GM12891 (cell line): ENCODE measurements around the gene SETD1B.
A peak's percentile ranks its signal among the peaks of the same experiment; 100 is the strongest.

Experiments
- PAX5 ChIP-seq: IDR thresholded peaks from 2 replicates; pipeline ENCODE4 v1.6.1; 2011; ENCODE audit warnings: low read length, moderate library complexity, mild to moderate bottlenecking; ENCODE audit not compliant: insufficient read depth, severe bottlenecking
- POLR2A ChIP-seq: IDR thresholded peaks from 2 replicates; pipeline ENCODE4 v1.6.1; 2011; ENCODE audit warnings: low read depth, low read length, control low read depth
- POLR2AphosphoS5 ChIP-seq: IDR thresholded peaks from 2 replicates; pipeline ENCODE4 v1.6.1; 2011; ENCODE audit warnings: low read depth, low read length, control low read depth
- POU2F2 ChIP-seq: IDR thresholded peaks from 2 replicates; pipeline ENCODE4 v1.6.1; 2011; ENCODE audit warnings: low read depth, mild to moderate bottlenecking, control low read depth, low read length, moderate library complexity
- SPI1 ChIP-seq: IDR thresholded peaks from 2 replicates; pipeline ENCODE4 v1.6.1; 2011; ENCODE audit warnings: low read depth, low read length, control low read depth
- TAF1 ChIP-seq: IDR thresholded peaks from 2 replicates; pipeline ENCODE4 v1.6.1; 2011; ENCODE audit warnings: low read depth, low read length, control low read depth

DNA sequence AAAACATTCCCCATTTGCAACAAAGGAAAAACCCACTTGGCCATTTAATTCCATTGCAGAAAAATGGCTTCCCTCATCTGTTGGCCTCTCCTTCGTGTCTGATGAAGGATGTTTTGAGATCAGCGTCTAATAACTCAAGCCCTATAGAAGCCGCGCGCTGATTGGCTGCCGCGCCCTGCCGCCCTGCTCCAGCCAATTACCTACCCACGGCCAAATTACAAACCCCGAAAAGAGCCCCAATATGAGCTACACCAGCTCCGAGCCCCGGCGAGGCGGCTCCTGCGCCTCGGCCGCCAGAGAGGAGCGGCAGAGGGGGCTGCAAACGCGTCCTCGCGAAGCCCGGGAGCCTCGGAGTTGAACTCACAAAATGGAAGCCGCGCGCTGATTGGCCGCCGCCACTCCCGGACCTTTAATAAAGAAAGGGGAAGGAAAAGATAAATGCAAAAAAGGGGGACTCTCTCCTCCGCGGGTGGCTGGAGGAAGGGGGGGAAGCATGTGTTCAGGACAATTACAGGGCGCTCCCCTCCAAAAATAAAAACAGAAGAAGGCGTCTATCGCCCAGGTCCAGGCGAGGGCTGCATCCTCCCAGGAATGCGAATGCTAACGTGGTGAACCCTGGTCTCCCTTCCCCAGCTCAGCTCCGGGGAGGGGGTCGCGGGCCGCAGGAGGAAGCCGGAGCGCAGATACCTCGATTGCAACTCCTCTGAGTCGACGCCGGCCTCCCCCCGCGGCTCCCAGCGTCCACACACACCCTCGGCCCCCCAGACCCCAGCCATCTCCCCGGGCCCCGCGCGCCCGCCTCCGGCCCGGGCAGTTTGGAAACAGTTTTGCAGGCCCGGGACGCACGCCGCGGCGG, 738 bp upstream of the SETD1B start:
- no peak for TF ChIP-seq PAX5
- TF ChIP-seq POLR2A = peak; percentile 97
- TF ChIP-seq POLR2AphosphoS5 = peak; percentile 98
- TF ChIP-seq TAF1 = peak; percentile 95
- TF ChIP-seq SPI1 = no peak
- TF ChIP-seq POU2F2 = peak; percentile 59
